A549 (cell line): ENCODE results near the gene KANSL1.

Source experiments
- ATOH8 ChIP-seq: fragments of 250-450 bp; sonication (Bioruptor Pico); IDR thresholded peaks from 2 replicates; pipeline ENCODE4 v1.5.0; 2020; ENCODE audit warnings: low read depth, mild to moderate bottlenecking, moderate library complexity
- BHLHE40 ChIP-seq: IDR thresholded peaks from 2 replicates; pipeline ENCODE4 v1.6.1; 2012; ENCODE audit warnings: low read depth, low read length, inconsistent platforms
- EP300 ChIP-seq, 2 experiments: fragments of >200 bp; sonication (Bioruptor Twin); formaldehyde crosslinking; IDR thresholded peaks; 2 replicates in 1 of 2; 3 replicates in 1 of 2; pipeline ENCODE4 v1.6.1; 2016 to 2017
- MYC ChIP-seq: IDR thresholded peaks from 2 replicates; pipeline ENCODE4 v1.6.1; 2012; ENCODE audit warnings: mild to moderate bottlenecking, inconsistent platforms, low read length, improper control_type of control experiment, borderline replicate concordance
- NPAS2 ChIP-seq: fragments of 250-450 bp; sonication (Bioruptor Pico); IDR thresholded peaks from 2 replicates; pipeline ENCODE4 v1.8.0; 2022; ENCODE audit warnings: mild to moderate bottlenecking, moderate library complexity, borderline replicate concordance
- PHF8 ChIP-seq: fragments of 200-600 bp; sonication (generic); IDR thresholded peaks from 2 replicates; pipeline ENCODE4 v1.6.1; 2016; ENCODE audit warnings: low read depth, mild to moderate bottlenecking, antibody characterized with exemption, moderate library complexity, borderline replicate concordance
- POLR2A ChIP-seq: IDR thresholded peaks from 2 replicates; pipeline ENCODE4 v1.6.1; 2012; ENCODE audit warnings: mild to moderate bottlenecking, low read length
- RCOR1 ChIP-seq: fragments of 150-350 bp; IDR thresholded peaks from 2 replicates; pipeline ENCODE4 v1.6.1; 2014; ENCODE audit warnings: antibody characterized with exemption, low read length, low read depth
- REST ChIP-seq: fragments of 200-600 bp; sonication (generic); IDR thresholded peaks from 2 replicates; pipeline ENCODE4 v1.6.1; 2016; ENCODE audit warnings: antibody characterized with exemption, mild to moderate bottlenecking, moderate library complexity
- RFX5 ChIP-seq: fragments of 450-650 bp; IDR thresholded peaks from 2 replicates; pipeline ENCODE4 v1.7.1; 2014; ENCODE audit warnings: antibody characterized with exemption, mild to moderate bottlenecking, moderate library complexity
- ZC3H11A ChIP-seq: fragments of 450-650 bp; IDR thresholded peaks from 2 replicates; pipeline ENCODE4 v1.6.1; 2014; ENCODE audit warnings: antibody characterized with exemption, mild to moderate bottlenecking

GRCh38 chr17:46136820-46137219 is 56.4 kb downstream of the KANSL1 start:
- TF ChIP-seq RFX5 (no peak), RCOR1 (no peak), PHF8 (no peak), POLR2A (no peak), REST (no peak), ATOH8 (CRISPR knock-in tag) (no peak), NPAS2 (CRISPR knock-in tag) (no peak), EP300 (IDR thresholded peaks at IDR 0.05) (no peak), ZC3H11A (no peak), BHLHE40 (no peak), MYC (no peak)
